ENCODE measurements around the gene AUH.
"Not testable (repeated sequence)": the region's sequence is repeated elsewhere in the genome, so short reads cannot be mapped to it uniquely, and the experiment has no call there.

The AUH gene

GRCh38 chr9:91361291-91362050, at the start of gene AUH:
TSS of gene AUH (minus strand) at chr9:91361918. CDS start at chr9:91361889, 29 bp downstream.
- Histone ChIP-seq H3K27ac (peak within 1 kb of the TSS; percentile 73 to 98 (median 92)), H3K4me3 (peak within 1 kb of the TSS; percentile 71 to 100 (median 98))

- H3K4me3 ChIP-seq = no peak overlapping the region
- H3K27ac ChIP-seq = no peak overlapping the region
Observed at GRCh38 chr9:91411096-91411771, 49.5 kb upstream of the AUH start.

GRCh38 chr9:91410161-91410560, 48.4 kb upstream of the AUH start:
- H3K27ac ChIP-seq = no peak overlapping the region

GRCh38 chr9:91408475-91408874, 46.8 kb upstream of the AUH start:
- no peak overlapping the region for H3K4me3 ChIP-seq

More at GRCh38 chr9:91410161-91410560, 48.4 kb upstream of the AUH start:
- H3K4me3 ChIP-seq = no peak overlapping the region

GRCh38 chr9:91407580-91408318, 46.0 kb upstream of the AUH start:
- no peak overlapping the region for H3K4me3 ChIP-seq
- H3K27ac ChIP-seq = no peak overlapping the region

More at GRCh38 chr9:91408475-91408874, 46.8 kb upstream of the AUH start:
- H3K27ac ChIP-seq = no peak overlapping the region

- Histone ChIP-seq H3K27ac (no peak overlapping the region), H3K4me3 (no peak overlapping the region)
Observed at GRCh38 chr9:91405343-91406077, 43.8 kb upstream of the AUH start.

- no peak overlapping the region for H3K4me3 ChIP-seq
Observed at GRCh38 chr9:91403665-91404543, 42.2 kb upstream of the AUH start.

GRCh38 chr9:91398926-91399325, 37.2 kb upstream of the AUH start:
- H3K4me3 ChIP-seq = no peak overlapping the region
- H3K27ac ChIP-seq = no peak overlapping the region

More at GRCh38 chr9:91403665-91404543, 42.2 kb upstream of the AUH start:
- no peak overlapping the region for H3K27ac ChIP-seq

GRCh38 chr9:91395553-91396471, 34.1 kb upstream of the AUH start:
- H3K4me3 ChIP-seq = no peak overlapping the region
- H3K27ac ChIP-seq = peak overlapping the region in 2 of 21 experiments; percentile 57 to 75

GRCh38 chr9:91395106-91395552, 33.4 kb upstream of the AUH start:
- Histone ChIP-seq H3K27ac (peak overlapping the region in 2 of 21 experiments; percentile 57 to 75), H3K4me3 (no peak overlapping the region)

- Histone ChIP-seq H3K4me3 (no peak overlapping the region), H3K27ac (no peak overlapping the region)
Observed at GRCh38 chr9:91393826-91394225, 32.1 kb upstream of the AUH start.

- Histone ChIP-seq H3K4me3 (no peak overlapping the region), H3K27ac (no peak overlapping the region)
Observed at GRCh38 chr9:91392435-91392834, 30.7 kb upstream of the AUH start.

GRCh38 chr9:91391818-91392217, 30.1 kb upstream of the AUH start:
- Histone ChIP-seq H3K4me3 (no peak overlapping the region), H3K27ac (no peak overlapping the region)

GRCh38 chr9:91391412-91391811, 29.7 kb upstream of the AUH start:
- Histone ChIP-seq H3K4me3 (no peak overlapping the region), H3K27ac (no peak overlapping the region)

- not testable (repeated sequence) for H3K27ac ChIP-seq
Observed at GRCh38 chr9:91389686-91390085, 28.0 kb upstream of the AUH start.

GRCh38 chr9:91386765-91387164, 25.0 kb upstream of the AUH start:
- H3K27ac ChIP-seq = no peak overlapping the region
- H3K4me3 ChIP-seq = no peak overlapping the region

More at GRCh38 chr9:91389686-91390085, 28.0 kb upstream of the AUH start:
- H3K4me3 ChIP-seq = not testable (repeated sequence)

GRCh38 chr9:91384954-91385353, 23.2 kb upstream of the AUH start:
- no peak overlapping the region for H3K27ac ChIP-seq

GRCh38 chr9:91383577-91383976, 21.9 kb upstream of the AUH start:
- H3K27ac ChIP-seq = no peak overlapping the region
- no peak overlapping the region for H3K4me3 ChIP-seq

More at GRCh38 chr9:91384954-91385353, 23.2 kb upstream of the AUH start:
- H3K4me3 ChIP-seq = no peak overlapping the region

Measured in skin epidermis (tissue), 12 donors.